PFSK-1 (cell line): Measurements from ENCODE around the gene UBA52.

ENCODE experiments used
- POLR2AphosphoS5 ChIP-seq: IDR thresholded peaks from 2 replicates; pipeline ENCODE4 v1.6.1; 2012; ENCODE audit warnings: low read depth, mild to moderate bottlenecking, control low read depth, low read length, moderate library complexity
- TF ChIP-seq, protein P1 (sequence below), 2 experiments: IDR thresholded peaks; 2 replicates each; pipeline versions ENCODE4 v1.6.1 to v1.8.0; 2011 to 2012; ENCODE audit warnings: low read depth in 2 of 2, low read length in 2 of 2, control low read depth in 1 of 2, inconsistent platforms in 1 of 2, mild to moderate bottlenecking in 1 of 2, moderate library complexity in 1 of 2; ENCODE audit not compliant: insufficient read depth in 1 of 2

DNA sequence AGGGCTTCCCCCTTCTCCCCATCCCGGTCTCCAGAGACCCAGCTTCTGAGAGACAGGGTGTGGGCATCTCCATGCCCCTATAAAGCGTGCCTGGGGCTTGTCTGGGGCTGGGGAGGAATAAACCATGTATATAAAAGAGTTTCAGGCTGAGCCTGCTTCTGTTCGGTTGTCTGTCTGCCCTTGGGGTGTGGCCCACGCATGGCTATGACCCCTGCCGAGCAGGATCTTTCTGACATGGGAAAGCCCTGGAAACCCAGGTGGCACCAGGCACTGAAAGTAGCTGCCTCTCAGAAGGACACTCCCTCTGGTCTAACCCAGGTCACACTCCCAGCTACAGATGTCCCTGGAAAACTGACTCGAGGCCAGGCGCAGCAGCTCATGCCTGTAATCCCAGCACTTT lies 49.2 kb downstream of the UBA52 start:
- TF ChIP-seq, protein P1, sequence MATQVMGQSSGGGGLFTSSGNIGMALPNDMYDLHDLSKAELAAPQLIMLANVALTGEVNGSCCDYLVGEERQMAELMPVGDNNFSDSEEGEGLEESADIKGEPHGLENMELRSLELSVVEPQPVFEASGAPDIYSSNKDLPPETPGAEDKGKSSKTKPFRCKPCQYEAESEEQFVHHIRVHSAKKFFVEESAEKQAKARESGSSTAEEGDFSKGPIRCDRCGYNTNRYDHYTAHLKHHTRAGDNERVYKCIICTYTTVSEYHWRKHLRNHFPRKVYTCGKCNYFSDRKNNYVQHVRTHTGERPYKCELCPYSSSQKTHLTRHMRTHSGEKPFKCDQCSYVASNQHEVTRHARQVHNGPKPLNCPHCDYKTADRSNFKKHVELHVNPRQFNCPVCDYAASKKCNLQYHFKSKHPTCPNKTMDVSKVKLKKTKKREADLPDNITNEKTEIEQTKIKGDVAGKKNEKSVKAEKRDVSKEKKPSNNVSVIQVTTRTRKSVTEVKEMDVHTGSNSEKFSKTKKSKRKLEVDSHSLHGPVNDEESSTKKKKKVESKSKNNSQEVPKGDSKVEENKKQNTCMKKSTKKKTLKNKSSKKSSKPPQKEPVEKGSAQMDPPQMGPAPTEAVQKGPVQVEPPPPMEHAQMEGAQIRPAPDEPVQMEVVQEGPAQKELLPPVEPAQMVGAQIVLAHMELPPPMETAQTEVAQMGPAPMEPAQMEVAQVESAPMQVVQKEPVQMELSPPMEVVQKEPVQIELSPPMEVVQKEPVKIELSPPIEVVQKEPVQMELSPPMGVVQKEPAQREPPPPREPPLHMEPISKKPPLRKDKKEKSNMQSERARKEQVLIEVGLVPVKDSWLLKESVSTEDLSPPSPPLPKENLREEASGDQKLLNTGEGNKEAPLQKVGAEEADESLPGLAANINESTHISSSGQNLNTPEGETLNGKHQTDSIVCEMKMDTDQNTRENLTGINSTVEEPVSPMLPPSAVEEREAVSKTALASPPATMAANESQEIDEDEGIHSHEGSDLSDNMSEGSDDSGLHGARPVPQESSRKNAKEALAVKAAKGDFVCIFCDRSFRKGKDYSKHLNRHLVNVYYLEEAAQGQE (IDR thresholded peaks at IDR 0.05; ENCODE audit: insufficient read depth in 1 of 2, low read depth in 2 of 2, low read length in 2 of 2), result no peak
- TF ChIP-seq POLR2AphosphoS5, result no peak
